NCI-H2227 treated with DMSO at 0.1 percent for 48 hours (cell line): Measurements from ENCODE around the gene MYEOV.

Experiments
- DNase-seq: peaks from one replicate; lab custom pipeline; 2025; lab: John Stamatoyannopoulos, UW

The MYEOV gene

DNA sequence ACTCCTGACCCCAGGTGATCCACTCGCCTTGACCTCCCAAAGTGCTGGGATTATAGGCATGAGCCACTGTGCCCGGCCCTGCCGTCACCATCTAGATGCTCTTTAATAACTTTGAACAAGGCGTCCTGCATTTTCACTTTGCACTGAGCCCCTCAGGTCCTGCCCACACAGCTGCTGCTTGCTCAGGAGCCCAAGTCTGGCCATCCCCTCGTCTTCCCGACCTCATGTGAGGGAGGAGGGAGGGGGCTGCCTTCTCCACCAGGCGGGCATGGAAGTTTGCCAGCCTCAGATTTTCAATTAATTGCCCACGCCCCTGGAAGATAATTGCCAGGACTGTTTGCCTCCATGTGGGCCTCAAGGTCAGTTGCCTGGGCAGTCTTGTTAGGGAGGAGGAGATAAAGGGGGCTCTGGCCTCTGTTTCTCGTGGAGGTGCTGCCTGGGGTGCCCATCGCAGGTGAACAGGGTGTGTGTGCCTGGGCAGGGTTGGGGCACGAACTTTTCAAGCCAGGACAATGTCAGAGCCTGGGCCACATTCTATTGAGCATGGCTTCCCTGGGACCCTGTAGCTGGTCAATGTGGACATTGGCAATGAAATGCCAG lies 27.9 kb upstream of the MYEOV start:
- no peak for DNase-seq

DNA sequence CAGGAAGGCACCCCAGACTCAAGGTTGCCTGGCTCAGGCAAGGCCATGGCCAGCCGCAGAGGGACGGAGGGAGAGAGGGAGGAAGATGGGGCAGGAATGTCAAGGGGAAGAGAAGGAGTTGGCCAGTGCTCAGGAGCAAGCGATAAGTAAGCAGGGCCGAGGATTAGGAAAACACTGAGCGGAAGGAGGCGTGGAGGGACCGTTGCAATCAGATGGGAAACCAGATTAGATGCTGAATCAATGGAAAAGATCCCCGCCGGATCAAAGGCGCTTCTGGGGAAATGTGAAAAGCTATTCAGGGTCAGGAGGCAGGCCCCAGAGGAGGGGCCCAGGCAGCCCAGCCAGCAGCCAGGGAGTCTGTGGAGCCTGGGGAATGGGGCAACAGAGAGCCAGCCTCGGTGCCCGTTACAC lies 26.6 kb upstream of the MYEOV start:
- no peak for DNase-seq

DNA sequence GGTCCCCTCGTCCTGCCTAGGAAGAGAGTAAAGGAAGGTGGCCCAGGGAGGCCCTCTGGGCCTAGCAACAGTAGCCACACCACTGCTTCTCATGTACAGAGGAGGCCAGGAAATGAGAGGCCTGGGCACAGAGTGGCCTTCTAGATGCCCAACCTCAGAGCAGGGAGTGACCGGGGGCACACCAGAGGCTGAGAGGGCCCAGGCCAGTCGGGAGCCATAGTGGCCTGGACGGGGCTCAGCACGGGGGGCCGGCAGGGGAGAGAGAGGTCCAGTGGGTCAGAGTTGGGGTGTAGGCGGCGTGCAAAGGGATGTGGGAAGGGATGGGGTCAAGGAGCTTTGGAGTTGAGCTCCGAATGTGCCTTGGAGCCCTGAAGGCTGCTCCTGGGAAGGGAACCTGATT lies 25.0 kb upstream of the MYEOV start:
- no peak for DNase-seq

GRCh38 chr11:69269388-69269787 lies 24.6 kb upstream of the MYEOV start:
- DNase-seq: no peak

- DNase-seq: no peak
These were observed 23.8 kb upstream of the MYEOV start for GRCh38 chr11:69269926-69270697.

GRCh38 chr11:69270941-69271340 lies 23.0 kb upstream of the MYEOV start:
- DNase-seq: no peak

DNA sequence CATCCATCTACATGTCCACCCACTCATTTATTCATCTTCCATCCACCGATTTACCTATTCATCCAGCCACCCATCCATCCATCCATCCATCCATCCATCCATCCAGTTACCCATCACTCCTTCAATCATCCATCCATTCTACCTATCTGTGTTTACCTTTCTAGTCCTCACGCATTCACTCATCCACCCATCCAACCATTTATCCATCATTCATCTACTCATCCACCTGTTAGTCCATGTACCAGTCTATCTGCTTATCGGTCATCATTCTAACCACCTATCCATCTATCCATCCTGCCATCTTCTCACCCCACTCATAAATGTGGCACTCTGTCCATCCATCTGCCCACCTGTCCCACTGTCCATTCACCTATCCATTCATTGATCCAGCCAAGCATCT lies 21.9 kb upstream of the MYEOV start:
- DNase-seq: no peak

DNA sequence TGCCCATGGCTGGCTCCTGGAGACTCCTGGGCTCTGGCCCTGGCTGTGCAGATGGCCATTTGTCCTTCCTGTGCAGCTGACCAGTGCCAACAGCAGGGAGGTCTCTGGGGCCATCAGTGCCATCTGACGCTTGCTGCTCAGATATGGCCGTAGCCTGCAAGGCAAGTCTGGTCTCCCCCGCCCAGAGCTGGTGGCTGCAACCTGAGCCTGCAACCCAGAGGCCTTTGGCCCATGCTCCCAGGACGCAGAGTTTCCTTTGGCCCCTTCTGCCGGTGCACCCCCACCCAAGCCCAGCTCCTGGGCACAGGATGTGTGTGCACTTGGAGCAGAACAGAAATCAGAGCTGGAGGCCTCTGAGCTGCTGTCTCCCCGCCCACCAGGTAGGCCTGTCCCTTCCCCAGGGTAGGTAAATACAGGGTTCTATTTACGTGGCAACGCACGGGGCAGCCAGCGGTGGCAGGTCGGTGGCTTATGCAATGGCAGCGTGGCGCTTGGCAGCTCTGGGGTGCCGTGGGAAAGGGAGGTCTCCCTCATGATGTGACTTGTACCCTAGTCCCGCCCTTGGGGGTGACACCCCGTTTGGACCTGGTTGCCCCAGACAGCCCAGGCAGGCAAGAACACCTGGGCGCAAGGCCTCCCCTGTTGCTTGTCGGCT lies 21.0 kb upstream of the MYEOV start:
- no peak for DNase-seq

- DNase-seq: no peak
These were observed 20.4 kb upstream of the MYEOV start for GRCh38 chr11:69273571-69273970.

DNA sequence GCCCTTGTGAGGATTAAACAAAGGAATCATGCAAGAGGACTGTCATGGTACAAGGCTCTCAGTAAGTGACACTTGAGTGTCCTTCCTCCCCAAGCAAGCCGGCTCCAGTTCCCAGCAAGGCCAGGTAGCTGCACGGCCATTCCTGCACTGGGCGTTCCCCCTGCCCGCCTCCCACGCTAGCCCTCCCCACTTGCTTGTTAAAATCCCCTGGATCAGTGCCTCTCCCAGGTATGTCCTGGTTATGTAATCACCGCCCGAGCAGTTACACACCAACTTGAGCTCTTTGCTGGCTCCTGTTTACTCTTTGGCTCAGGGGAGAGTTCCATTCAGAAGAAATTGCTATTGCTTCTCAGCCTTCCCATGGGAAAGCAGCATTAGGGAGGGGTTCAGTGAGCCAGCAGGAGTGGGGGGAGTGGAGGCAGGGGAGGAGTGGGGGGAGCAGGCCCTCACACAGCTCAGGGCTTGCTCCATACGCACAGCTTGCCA lies 19.4 kb upstream of the MYEOV start:
- DNase-seq: no peak

DNA sequence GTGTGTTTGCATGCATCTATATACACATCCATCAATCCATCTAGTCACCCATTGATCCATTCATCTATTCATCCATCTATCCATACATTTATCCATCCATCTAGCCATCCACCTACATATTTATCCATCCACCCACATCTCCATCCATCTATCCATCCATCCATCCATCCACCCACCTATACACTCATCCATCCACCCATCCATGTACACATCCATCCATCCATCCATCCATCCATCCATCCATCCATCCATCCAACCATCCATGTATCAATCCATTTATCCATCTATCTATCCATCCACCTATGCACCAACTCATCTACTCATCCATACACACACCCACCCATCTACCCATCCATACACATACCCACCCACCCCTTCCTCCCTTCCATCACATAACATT lies 18.8 kb upstream of the MYEOV start:
- no peak for DNase-seq

DNA sequence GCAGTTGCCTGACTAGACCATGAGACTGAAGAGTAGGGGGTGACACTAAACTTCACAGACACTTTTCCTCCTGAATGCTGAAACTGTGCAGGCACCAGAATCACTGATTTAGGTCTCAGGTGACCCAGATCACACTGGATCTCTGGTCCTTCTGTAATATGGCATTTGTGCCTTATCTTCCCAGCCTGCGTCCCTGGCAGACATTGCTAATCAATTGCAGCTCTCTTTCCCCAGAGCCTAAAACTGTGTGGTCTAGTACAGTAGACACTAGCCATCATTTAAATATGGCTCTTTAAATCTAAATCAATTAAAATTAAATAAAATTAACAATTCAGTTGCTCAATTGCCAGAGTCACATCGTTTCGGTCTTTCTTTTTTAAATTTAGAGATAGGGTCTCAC lies 17.8 kb upstream of the MYEOV start:
- DNase-seq: no peak

GRCh38 chr11:69277074-69277809 lies 16.7 kb upstream of the MYEOV start:
- no peak for DNase-seq

DNA sequence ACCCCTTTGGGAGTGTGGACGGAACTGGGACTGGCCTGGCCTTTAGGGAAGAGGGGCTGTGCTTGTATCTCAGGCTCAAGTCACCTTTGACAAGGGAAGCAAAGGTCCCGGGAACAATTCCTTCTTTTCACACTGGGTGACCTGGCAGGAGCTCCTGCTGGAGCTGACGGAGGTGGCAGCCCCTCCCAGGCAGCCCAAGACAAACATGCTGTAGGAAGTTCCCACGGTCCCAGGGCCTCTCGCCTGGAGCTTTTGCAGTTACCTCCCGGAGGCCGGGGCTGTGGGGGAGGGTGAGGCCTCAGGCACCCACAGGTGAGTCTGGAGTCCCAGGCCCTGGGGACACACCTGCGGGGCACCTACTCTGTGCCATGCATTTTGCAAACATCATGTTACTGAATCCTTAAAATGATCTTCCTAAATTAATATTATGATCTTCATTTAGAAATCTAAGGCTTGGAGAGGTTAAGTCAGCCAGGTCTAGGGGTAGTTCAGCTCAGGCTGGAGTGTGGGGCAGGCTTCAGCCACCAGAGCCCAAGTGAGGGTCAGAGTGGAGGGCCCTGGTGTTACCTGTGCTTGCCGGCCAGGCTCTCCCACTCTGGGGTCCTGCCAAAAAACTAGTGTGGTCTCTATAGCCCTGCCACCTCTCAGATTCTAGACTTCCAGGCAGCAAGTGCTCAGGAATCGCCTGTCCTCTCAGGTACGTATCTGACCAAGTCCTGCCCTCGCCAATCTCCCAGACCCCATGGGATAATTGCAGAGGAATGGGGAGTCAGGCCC lies 15.7 kb upstream of the MYEOV start:
- DNase-seq: no peak

DNA sequence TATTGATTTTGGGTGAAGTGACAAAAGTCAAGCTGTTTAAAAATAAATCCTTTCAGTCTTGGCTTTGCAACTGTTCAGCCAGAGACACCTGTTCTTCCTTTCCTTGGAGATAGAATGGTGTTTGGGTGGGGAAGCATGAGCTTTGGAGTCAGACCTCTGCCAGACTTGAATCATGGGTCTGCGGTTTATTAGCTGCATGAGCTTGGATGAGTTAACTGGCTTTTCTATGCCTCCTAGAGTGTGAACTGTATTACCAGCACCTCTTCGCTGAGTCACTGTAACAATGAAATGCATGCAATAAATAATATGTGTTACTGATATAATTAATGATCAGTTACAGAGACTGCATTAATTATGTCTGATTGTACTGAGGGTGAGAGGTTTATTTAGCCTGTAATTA lies 13.5 kb upstream of the MYEOV start:
- no peak for DNase-seq

DNA sequence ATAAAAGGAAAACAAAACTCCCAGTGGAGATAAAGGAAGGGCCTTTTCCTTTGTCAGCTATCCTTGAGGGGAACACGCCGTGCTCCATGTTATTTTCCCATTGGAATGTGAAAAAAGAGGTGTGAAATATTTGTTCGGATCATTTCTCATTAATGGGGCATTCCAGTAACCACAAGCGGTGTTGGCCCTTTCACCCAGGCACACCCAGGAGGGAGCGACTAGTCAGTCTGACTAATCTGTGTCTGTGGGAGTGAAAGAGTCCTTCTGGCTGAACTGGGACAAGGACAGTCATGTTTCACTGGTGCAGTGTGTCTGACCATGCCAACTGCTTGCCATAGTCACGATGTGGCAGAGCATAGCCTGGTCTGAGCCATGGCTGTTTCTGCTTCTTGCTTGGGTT lies 13.0 kb upstream of the MYEOV start:
- DNase-seq: no peak

DNA sequence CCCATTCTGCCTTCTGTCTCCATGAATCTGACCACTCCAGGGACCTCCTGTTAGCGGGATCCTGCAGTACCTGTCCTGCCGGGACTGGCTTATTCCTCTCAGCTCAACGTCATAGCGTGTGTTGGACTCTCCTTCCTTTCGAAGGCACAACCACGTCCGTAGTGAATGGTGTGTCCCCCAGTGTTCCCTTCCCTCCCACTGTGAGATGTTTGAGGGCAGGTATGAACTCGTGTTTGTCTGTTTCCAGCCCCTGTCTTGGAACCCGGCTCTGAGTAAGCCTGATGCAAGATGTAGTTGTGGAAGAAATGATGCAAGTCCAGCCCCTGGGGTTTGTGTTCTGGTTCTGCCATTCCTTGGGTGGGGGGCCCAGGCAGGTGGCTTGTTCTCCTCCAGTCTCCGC lies 10.5 kb upstream of the MYEOV start:
- DNase-seq: no peak

GRCh38 chr11:69284081-69284511 lies 9.9 kb upstream of the MYEOV start:
- no peak for DNase-seq

- no peak for DNase-seq
These were observed 8.9 kb upstream of the MYEOV start for GRCh38 chr11:69285091-69285490.

DNA sequence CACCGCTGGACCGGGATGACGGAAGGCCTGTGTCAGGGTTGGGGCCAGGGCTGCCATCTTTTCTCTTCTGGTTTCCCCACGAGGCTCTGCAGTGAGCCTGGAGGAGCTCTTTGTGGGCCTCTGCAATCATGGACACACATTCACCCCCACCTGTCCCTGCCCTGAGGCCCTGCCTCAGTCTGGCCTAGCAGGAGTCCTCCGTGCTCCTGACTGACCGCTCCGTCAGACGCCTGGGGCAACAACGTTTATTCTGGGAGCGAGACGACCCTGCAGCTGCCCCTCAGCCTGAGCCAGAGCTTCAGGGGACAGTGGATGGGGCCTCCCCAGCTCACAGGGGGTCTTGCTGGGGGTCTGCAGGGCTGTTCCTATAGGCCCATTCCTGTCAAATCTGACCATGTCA lies 8.2 kb upstream of the MYEOV start:
- no peak for DNase-seq
